Astrocyte (in vitro differentiated cells and primary cell): ENCODE results near the gene SERPINB1. TPM values are rescaled to one million over a fixed set of nuclear protein-coding genes. Genes with fewer than 3 reads are reported as not detected.
A peak's percentile ranks its signal among the peaks of the same experiment; 100 is the strongest.

ENCODE experiments used
- DNase-seq: peaks from one replicate; pipeline ENCODE4 v3.0.0-alpha.2; 2010; ENCODE audit warnings: low read depth
- FAIRE-seq: peaks from 2 replicates; lab custom pipeline; 2011; peaks lifted over from hg19 to GRCh38; lab: Jason Lieb, UNC
- H2AFZ ChIP-seq: 2 replicates; pipeline ENCODE4 v1.6.0; 2012; ENCODE audit warnings: low read depth, low read length, inconsistent platforms
- H3K27ac ChIP-seq: 2 replicates; pipeline ENCODE4 v1.5.1; 2011; ENCODE audit warnings: low read depth, low read length, inconsistent platforms
- H3K27me3 ChIP-seq: 2 replicates; pipeline ENCODE4 v1.6.0; 2011; ENCODE audit warnings: low read length, inconsistent platforms; ENCODE audit not compliant: insufficient read depth
- H3K36me3 ChIP-seq: 2 replicates; pipeline ENCODE4 v1.5.1; 2011; ENCODE audit warnings: low read length, inconsistent platforms; ENCODE audit not compliant: insufficient read depth
- H3K4me1 ChIP-seq: 2 replicates; pipeline ENCODE4 v1.5.1; 2011; ENCODE audit warnings: low read length, inconsistent platforms; ENCODE audit not compliant: insufficient read depth
- H3K4me2 ChIP-seq: 2 replicates; pipeline ENCODE4 v1.6.0; 2012; ENCODE audit warnings: low read length, inconsistent platforms
- H3K4me3 ChIP-seq: 2 replicates; pipeline ENCODE4 v1.5.1; 2011; ENCODE audit warnings: low read depth, mild to moderate bottlenecking, low read length, inconsistent platforms; ENCODE audit not compliant: insufficient read depth
- H3K79me2 ChIP-seq: 2 replicates; pipeline ENCODE4 v1.6.0; 2012; ENCODE audit warnings: mild to moderate bottlenecking, low read length, inconsistent platforms; ENCODE audit not compliant: insufficient read depth
- H3K9ac ChIP-seq: 2 replicates; pipeline ENCODE4 v1.6.0; 2012; ENCODE audit warnings: mild to moderate bottlenecking, low read length, inconsistent platforms
- H3K9me3 ChIP-seq: 2 replicates; pipeline ENCODE4 v1.5.1; 2012; ENCODE audit warnings: low read depth, mild to moderate bottlenecking, low read length, inconsistent platforms; ENCODE audit not compliant: insufficient read depth
- H4K20me1 ChIP-seq: 2 replicates; pipeline ENCODE4 v1.6.0; 2012; ENCODE audit warnings: low read length, inconsistent platforms; ENCODE audit not compliant: insufficient read depth
- H3K27ac Mint-ChIP-seq: one replicate; pipeline ENCODE4 v1.8.0; 2021; ENCODE audit warnings: mild to moderate bottlenecking, mixed read lengths; ENCODE audit not compliant: unreplicated experiment
- H3K27me3 Mint-ChIP-seq: one replicate; pipeline ENCODE4 v1.8.0; 2021; ENCODE audit warnings: low read depth, mixed read lengths; ENCODE audit not compliant: unreplicated experiment
- H3K36me3 Mint-ChIP-seq: one replicate; pipeline ENCODE4 v1.8.0; 2021; ENCODE audit warnings: low read depth, mixed read lengths; ENCODE audit not compliant: unreplicated experiment
- H3K4me1 Mint-ChIP-seq: one replicate; pipeline ENCODE4 v1.8.0; 2021; ENCODE audit warnings: low read depth, mixed read lengths; ENCODE audit not compliant: unreplicated experiment
- H3K4me3 Mint-ChIP-seq: one replicate; pipeline ENCODE4 v1.8.0; 2021; ENCODE audit warnings: mild to moderate bottlenecking, moderate library complexity, mixed read lengths; ENCODE audit not compliant: unreplicated experiment
- H3K9me3 Mint-ChIP-seq: one replicate; pipeline ENCODE4 v1.8.0; 2021; ENCODE audit warnings: mild to moderate bottlenecking, mixed read lengths; ENCODE audit not compliant: unreplicated experiment
- CTCF ChIP-seq: IDR thresholded peaks from 2 replicates; pipeline ENCODE4 v1.5.1; 2011; ENCODE audit warnings: low read depth, mild to moderate bottlenecking, inconsistent platforms, low read length, moderate library complexity; ENCODE audit not compliant: insufficient read depth
- EZH2 ChIP-seq: IDR thresholded peaks from 2 replicates; pipeline ENCODE4 v1.6.1; 2012; ENCODE audit warnings: mild to moderate bottlenecking, low read length, inconsistent platforms; ENCODE audit not compliant: insufficient read depth
- total RNA-seq: library from RNA; stranded (reverse); gene quantifications from 2 replicates; pipeline ENCODE4 v1.2.1, GENCODE V29; 2021

The SERPINB1 gene
- total RNA-seq, 1 donor from 2014 or later: 1.5 TPM

- Mint-ChIP-seq H3K4me1 (peaks cover 3% of the 10 kb centered on the region), H3K27ac (no peak overlapping the region), H3K27me3 (peaks cover 4% of the 10 kb centered on the region), H3K4me3 (no peak overlapping the region), H3K36me3 (no peaks in the 10 kb centered on the region), H3K9me3 (no peaks in the 10 kb centered on the region)
- Histone ChIP-seq H3K4me1 (peaks cover 11% of the 10 kb centered on the region), H3K27ac (no peak overlapping the region), H3K27me3 (no peaks in the 10 kb centered on the region), H3K4me2 (no peak overlapping the region), H4K20me1 (no peaks in the 10 kb centered on the region), H3K9ac (no peak overlapping the region), H3K4me3 (no peak overlapping the region), H3K36me3 (no peaks in the 10 kb centered on the region), H3K9me3 (no peaks in the 10 kb centered on the region), H2AFZ (no peak overlapping the region), H3K79me2 (no peaks in the 10 kb centered on the region)
- no peak for TF ChIP-seq EZH2
- TF ChIP-seq CTCF: no peak
- DNase-seq (no peak), FAIRE-seq (no peak)
These were observed 28.5 kb upstream of the SERPINB1 start for GRCh38 chr6:2870046-2870636.

GRCh38 chr6:2868637-2869036 lies 27.0 kb upstream of the SERPINB1 start:
- no peak overlapping the region for H2AFZ ChIP-seq
- peaks cover 5% of the 10 kb centered on the region for H3K27me3 Mint-ChIP-seq
- TF ChIP-seq CTCF (no peak), EZH2 (no peak)
- H3K36me3 ChIP-seq: no peaks in the 10 kb centered on the region
- no peaks in the 10 kb centered on the region for H3K27me3 ChIP-seq
- H3K4me1 Mint-ChIP-seq: peaks cover 3% of the 10 kb centered on the region
- no peak overlapping the region for H3K4me3 Mint-ChIP-seq
- H3K79me2 ChIP-seq: no peaks in the 10 kb centered on the region
- no peaks in the 10 kb centered on the region for H4K20me1 ChIP-seq
- H3K27ac Mint-ChIP-seq: no peak overlapping the region
- peaks cover 4% of the 10 kb centered on the region for H3K9me3 ChIP-seq
- no peak overlapping the region for H3K4me3 ChIP-seq
- H3K27ac ChIP-seq: no peak overlapping the region
- H3K9me3 Mint-ChIP-seq: no peaks in the 10 kb centered on the region
- no peak for FAIRE-seq
- H3K36me3 Mint-ChIP-seq: peaks cover under 1% of the 10 kb centered on the region
- H3K4me2 ChIP-seq: no peak overlapping the region
- no peak for DNase-seq
- H3K9ac ChIP-seq: no peak overlapping the region
- peaks cover 8% of the 10 kb centered on the region for H3K4me1 ChIP-seq

DNA sequence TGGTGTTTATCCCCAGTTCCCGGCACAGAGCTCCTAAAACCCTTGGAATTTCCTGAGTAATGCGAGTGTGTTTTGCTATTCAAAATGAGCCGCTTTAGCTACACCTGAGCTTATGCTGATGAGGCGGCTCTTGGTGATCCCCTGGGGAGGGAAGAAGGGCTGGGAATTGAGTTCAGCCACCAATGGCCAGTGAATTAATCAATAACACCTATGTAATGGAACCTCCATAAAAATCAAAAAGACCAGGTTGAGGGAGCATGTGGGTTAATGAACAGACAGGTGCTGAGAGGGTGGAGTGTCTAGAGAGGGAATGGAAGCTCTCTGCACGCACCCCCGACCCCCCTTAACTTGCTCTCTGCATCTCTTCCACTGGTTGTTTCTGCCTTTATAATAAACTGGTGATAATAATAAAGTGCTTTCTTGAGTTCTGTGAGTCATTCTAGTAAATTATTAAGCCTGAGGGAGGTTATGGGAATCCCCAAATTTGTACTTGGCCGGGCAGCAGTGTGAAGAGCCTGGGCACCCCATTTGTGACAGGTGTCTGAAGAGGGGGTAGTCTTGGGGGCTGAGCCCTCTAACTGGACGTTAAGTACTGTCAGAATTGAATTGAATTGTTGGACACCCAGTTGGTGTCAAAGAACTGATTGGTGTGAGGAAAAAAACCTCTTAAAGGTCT lies 24.6 kb upstream of the SERPINB1 start:
- peaks cover 3% of the 10 kb centered on the region for H3K4me1 Mint-ChIP-seq
- DNase-seq (no peak), FAIRE-seq (no peak)
- H3K27me3 ChIP-seq: no peaks in the 10 kb centered on the region
- H3K36me3 Mint-ChIP-seq: peaks cover 6% of the 10 kb centered on the region
- H3K27ac Mint-ChIP-seq: no peak overlapping the region
- TF ChIP-seq CTCF (no peak), EZH2 (no peak)
- H3K4me3 ChIP-seq: no peak overlapping the region
- H3K4me2 ChIP-seq: peak overlapping the region; percentile 42
- no peak overlapping the region for H2AFZ ChIP-seq
- peaks cover 7% of the 10 kb centered on the region for H3K27me3 Mint-ChIP-seq
- peaks cover 8% of the 10 kb centered on the region for H3K4me1 ChIP-seq
- no peaks in the 10 kb centered on the region for H3K79me2 ChIP-seq
- peaks cover 4% of the 10 kb centered on the region for H3K9me3 ChIP-seq
- H3K9ac ChIP-seq: no peak overlapping the region
- H3K4me3 Mint-ChIP-seq: no peak overlapping the region
- no peaks in the 10 kb centered on the region for H3K36me3 ChIP-seq
- H3K9me3 Mint-ChIP-seq: peaks cover 5% of the 10 kb centered on the region
- no peaks in the 10 kb centered on the region for H4K20me1 ChIP-seq
- H3K27ac ChIP-seq: no peak overlapping the region
